K562 (cell line): ENCODE measurements around the gene OCA2. TPM values are rescaled to one million over a fixed set of nuclear protein-coding genes. Genes with fewer than 3 reads are reported as not detected.
A peak's percentile ranks its signal among the peaks of the same experiment; 100 is the strongest.

ENCODE experiments used
- FOSL1 ChIP-seq: fragments of 200-800 bp; sonication (Bioruptor generic); conservative IDR thresholded peaks from 2 replicates; pipeline ENCODE4 v1.6.1; 2016; ENCODE audit warnings: missing genetic modification characterization, missing compliant biosample characterization
- FOXJ3 ChIP-seq: sonication (generic); formaldehyde crosslinking; IDR thresholded peaks from 2 replicates; pipeline ENCODE4 v1.4.0; 2020; ENCODE audit warnings: mild to moderate bottlenecking, missing genetic modification reagents
- JUN ChIP-seq, 2 experiments: sonication (generic) in 1 of 2; formaldehyde crosslinking in 1 of 2; IDR thresholded peaks; 2 replicates each; pipeline versions ENCODE4 v1.6.1 to v1.8.0; 2012 to 2022; ENCODE audit warnings: borderline replicate concordance in 2 of 2, mild to moderate bottlenecking in 2 of 2, improper control_type of control experiment in 1 of 2, low read depth in 1 of 2, low read length in 1 of 2, missing genetic modification reagents in 1 of 2
- JUND ChIP-seq, 2 experiments: IDR thresholded peaks; 2 replicates in 1 of 2; 3 replicates in 1 of 2; pipeline ENCODE4 v1.6.1; 2011; ENCODE audit warnings: borderline replicate concordance in 2 of 2, low read depth in 2 of 2, low read length in 2 of 2, improper control_type of control experiment in 1 of 2, missing biosample characterization in 1 of 2, missing genetic modification characterization in 1 of 2, missing genetic modification reagents in 1 of 2
- KDM1A ChIP-seq, 2 experiments: fragments of 450-650 bp; IDR thresholded peaks; 2 replicates each; pipeline ENCODE4 v1.6.1; 2016; ENCODE audit warnings: mild to moderate bottlenecking in 2 of 2
- LARP7 ChIP-seq: fragments of 450-650 bp; IDR thresholded peaks from 2 replicates; pipeline ENCODE4 v1.6.1; 2016
- MYNN ChIP-seq, 2 experiments: sonication (generic); formaldehyde crosslinking in 1 of 2; IDR thresholded peaks; 2 replicates each; pipeline versions ENCODE4 v1.5.0 to v1.6.1; 2016 to 2020; ENCODE audit warnings: antibody characterized with exemption in 1 of 2, missing genetic modification reagents in 1 of 2
- NR4A1 ChIP-seq, 2 experiments: fragments of 250-450 bp in 1 of 2; fragments of 450-650 bp in 1 of 2; sonication (Bioruptor Pico) in 1 of 2; IDR thresholded peaks; 2 replicates each; pipeline versions ENCODE4 v1.4.0 to v1.6.1; 2016 to 2020; ENCODE audit warnings: mild to moderate bottlenecking in 2 of 2, missing compliant biosample characterization in 1 of 2, missing genetic modification characterization in 1 of 2, moderate library complexity in 1 of 2
- RBM14 ChIP-seq: fragments of 200-400 bp; formaldehyde crosslinking; IDR thresholded peaks from 2 replicates; pipeline ENCODE4 v1.6.1; 2018; ENCODE audit warnings: low read depth, mild to moderate bottlenecking, low read length, moderate library complexity, borderline replicate concordance; ENCODE audit not compliant: insufficient read depth
- RBM17 ChIP-seq: fragments of 200-400 bp; formaldehyde crosslinking; IDR thresholded peaks from 2 replicates; pipeline ENCODE4 v1.6.1; 2017; ENCODE audit warnings: low read depth, mild to moderate bottlenecking, low read length, borderline replicate concordance
- SMAD4 ChIP-seq: fragments of 250-450 bp; sonication (Bioruptor Pico); conservative IDR thresholded peaks from 2 replicates; pipeline ENCODE4 v1.8.0; 2021; ENCODE audit warnings: inconsistent platforms, mild to moderate bottlenecking, moderate library complexity
- SPI1 ChIP-seq: IDR thresholded peaks from 2 replicates; pipeline ENCODE4 v1.6.1; 2011; ENCODE audit warnings: low read depth, low read length, control low read depth, borderline replicate concordance
- TAF1 ChIP-seq: IDR thresholded peaks from 2 replicates; pipeline ENCODE4 v1.6.1; 2011; ENCODE audit warnings: mild to moderate bottlenecking, low read length, moderate library complexity; ENCODE audit not compliant: insufficient read depth, control insufficient read depth, severe bottlenecking; ENCODE audit errors: extremely low read depth
- TCFL5 ChIP-seq: fragments of 250-450 bp; sonication (Bioruptor Pico); conservative IDR thresholded peaks from 2 replicates; pipeline ENCODE4 v1.6.1; 2021; ENCODE audit warnings: mild to moderate bottlenecking, moderate library complexity, matching md5 sums
- U2AF2 ChIP-seq: fragments of 200-400 bp; formaldehyde crosslinking; optimal IDR thresholded peaks from 2 replicates; pipeline ENCODE3; 2017; ENCODE audit warnings: low read depth, mild to moderate bottlenecking, low read length
- ZNF347 ChIP-seq: fragments of 450-650 bp; formaldehyde crosslinking; IDR thresholded peaks from 2 replicates; pipeline ENCODE4 v1.4.0; 2020; ENCODE audit warnings: low read depth, mild to moderate bottlenecking, moderate library complexity
- ZNF41 ChIP-seq: fragments of 250-450 bp; sonication (Bioruptor Pico); conservative IDR thresholded peaks from 2 replicates; pipeline ENCODE4 v1.4.0; 2020; ENCODE audit warnings: mild to moderate bottlenecking
- ZNF830 ChIP-seq: fragments of 250-450 bp; sonication (Bioruptor Pico); IDR thresholded peaks from 2 replicates; pipeline ENCODE4 v1.5.0; 2021; ENCODE audit warnings: mild to moderate bottlenecking
- polyA plus RNA-seq, 8 experiments: library from polyadenylated mRNA; depleted of rRNA in 4 of 8; stranded (reverse) in 5 of 8; unstranded in 3 of 8; fragments of >200 nt; fragmentation: Nextera tagmentation in 2 of 8; fragmentation: Illumina TruSeq in 1 of 8; extraction: Ambion mirVana in 2 of 8; extraction: Trizol in 1 of 8; gene quantifications; 2 replicates each; pipeline versions ENCODE4 v1.2.1 to v1.2.3, GENCODE V29; 2011 to 2014; ENCODE audit warnings: inconsistent platforms in 1 of 8, missing spikeins in 1 of 8
- total RNA-seq, 7 experiments: library from RNA; depleted of rRNA in 6 of 7; stranded (reverse); fragments of >200 nt in 6 of 7; fragmentation: Illumina TruSeq in 2 of 7; extraction: Trizol in 2 of 7; gene quantifications; 2 replicates each; pipeline versions ENCODE4 v1.2.1 to v1.2.3, GENCODE V29; 2011 to 2021; ENCODE audit warnings: low replicate concordance in 1 of 7
- TF ChIP-seq, protein P1 (sequence below): fragments of 250-450 bp; sonication (Bioruptor Pico); IDR thresholded peaks from 2 replicates; pipeline ENCODE4 v1.9.0; 2021; ENCODE audit warnings: mild to moderate bottlenecking
- TF ChIP-seq, protein P2 (sequence below): fragments of 250-450 bp; sonication (Bioruptor Pico); IDR thresholded peaks from 2 replicates; pipeline ENCODE4 v1.8.0; 2022; ENCODE audit warnings: moderate library complexity, mild to moderate bottlenecking, inconsistent platforms
- TF ChIP-seq, protein P3 (sequence below): sonication (generic); formaldehyde crosslinking; IDR thresholded peaks from 2 replicates; pipeline ENCODE4 v1.5.0; 2020; ENCODE audit warnings: missing genetic modification reagents
- TF ChIP-seq, protein P4 (sequence below): sonication (generic); formaldehyde crosslinking; IDR thresholded peaks from 2 replicates; pipeline ENCODE4 v1.8.0; 2022; ENCODE audit warnings: mild to moderate bottlenecking, low read depth, missing genetic modification reagents
- TF ChIP-seq, protein P5 (sequence below): fragments of 450-650 bp; IDR thresholded peaks from 2 replicates; pipeline ENCODE4 v1.6.1; 2016

Gene OCA2
- total and polyA plus RNA-seq, 9 of the 15 experiments (the other 6 are each of a cell fraction or from before 2014, with no cell fraction given): 0.07 to 0.59 (median 0.17) TPM; not detected in 1

DNA sequence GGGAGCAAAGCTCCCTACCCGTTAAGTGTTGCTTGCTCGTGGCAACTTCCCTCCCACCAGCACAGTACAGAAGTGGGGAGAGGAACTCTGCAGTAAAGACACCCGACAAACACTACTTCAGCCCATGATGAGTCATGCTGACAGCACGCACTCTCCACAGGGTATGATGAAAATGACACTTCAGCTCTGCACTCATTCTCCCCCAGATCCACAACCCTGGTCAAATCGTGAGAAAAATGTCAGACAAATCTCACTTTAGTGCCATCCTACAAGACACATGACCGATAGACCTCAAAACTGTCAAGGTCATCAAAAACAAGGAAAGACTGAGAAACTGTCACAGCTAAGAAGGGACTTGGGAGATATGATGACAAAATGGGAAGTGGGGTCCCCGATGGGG, 278.9 kb downstream of the OCA2 start (continued):
- TF ChIP-seq, protein P1, sequence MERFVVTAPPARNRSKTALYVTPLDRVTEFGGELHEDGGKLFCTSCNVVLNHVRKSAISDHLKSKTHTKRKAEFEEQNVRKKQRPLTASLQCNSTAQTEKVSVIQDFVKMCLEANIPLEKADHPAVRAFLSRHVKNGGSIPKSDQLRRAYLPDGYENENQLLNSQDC (CRISPR knock-in tag): no peak
- TF ChIP-seq, protein P2, sequence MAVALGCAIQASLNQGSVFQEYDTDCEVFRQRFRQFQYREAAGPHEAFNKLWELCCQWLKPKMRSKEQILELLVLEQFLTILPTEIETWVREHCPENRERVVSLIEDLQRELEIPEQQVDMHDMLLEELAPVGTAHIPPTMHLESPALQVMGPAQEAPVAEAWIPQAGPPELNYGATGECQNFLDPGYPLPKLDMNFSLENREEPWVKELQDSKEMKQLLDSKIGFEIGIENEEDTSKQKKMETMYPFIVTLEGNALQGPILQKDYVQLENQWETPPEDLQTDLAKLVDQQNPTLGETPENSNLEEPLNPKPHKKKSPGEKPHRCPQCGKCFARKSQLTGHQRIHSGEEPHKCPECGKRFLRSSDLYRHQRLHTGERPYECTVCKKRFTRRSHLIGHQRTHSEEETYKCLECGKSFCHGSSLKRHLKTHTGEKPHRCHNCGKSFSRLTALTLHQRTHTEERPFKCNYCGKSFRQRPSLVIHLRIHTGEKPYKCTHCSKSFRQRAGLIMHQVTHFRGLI (CRISPR knock-in tag): no peak
- TF ChIP-seq LARP7: no peak
- TF ChIP-seq NR4A1 (CRISPR knock-in tag; IDR thresholded peaks at IDR 0.05): no peak
- TF ChIP-seq NR4A1 (tag; IDR thresholded peaks at IDR 0.05): no peak
- no peak for TF ChIP-seq ZNF41 (CRISPR knock-in tag)
- TF ChIP-seq JUN (IDR thresholded peaks at IDR 0.05; ENCODE audit: borderline replicate concordance, low read depth, low read length): peak; percentile 70
- TF ChIP-seq JUN (CRISPR knock-in tag; IDR thresholded peaks at IDR 0.05; ENCODE audit: borderline replicate concordance): no peak
- no peak for TF ChIP-seq SMAD4 (CRISPR knock-in tag)
- TF ChIP-seq, protein P3, sequence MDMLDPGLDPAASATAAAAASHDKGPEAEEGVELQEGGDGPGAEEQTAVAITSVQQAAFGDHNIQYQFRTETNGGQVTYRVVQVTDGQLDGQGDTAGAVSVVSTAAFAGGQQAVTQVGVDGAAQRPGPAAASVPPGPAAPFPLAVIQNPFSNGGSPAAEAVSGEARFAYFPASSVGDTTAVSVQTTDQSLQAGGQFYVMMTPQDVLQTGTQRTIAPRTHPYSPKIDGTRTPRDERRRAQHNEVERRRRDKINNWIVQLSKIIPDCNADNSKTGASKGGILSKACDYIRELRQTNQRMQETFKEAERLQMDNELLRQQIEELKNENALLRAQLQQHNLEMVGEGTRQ: no peak
- TF ChIP-seq TAF1: no peak
- TF ChIP-seq, protein P4, sequence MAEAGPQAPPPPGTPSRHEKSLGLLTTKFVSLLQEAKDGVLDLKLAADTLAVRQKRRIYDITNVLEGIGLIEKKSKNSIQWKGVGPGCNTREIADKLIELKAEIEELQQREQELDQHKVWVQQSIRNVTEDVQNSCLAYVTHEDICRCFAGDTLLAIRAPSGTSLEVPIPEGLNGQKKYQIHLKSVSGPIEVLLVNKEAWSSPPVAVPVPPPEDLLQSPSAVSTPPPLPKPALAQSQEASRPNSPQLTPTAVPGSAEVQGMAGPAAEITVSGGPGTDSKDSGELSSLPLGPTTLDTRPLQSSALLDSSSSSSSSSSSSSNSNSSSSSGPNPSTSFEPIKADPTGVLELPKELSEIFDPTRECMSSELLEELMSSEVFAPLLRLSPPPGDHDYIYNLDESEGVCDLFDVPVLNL (CRISPR knock-in tag): no peak
- TF ChIP-seq ZNF830 (CRISPR knock-in tag): no peak
- TF ChIP-seq MYNN (IDR thresholded peaks at IDR 0.05): no peak
- TF ChIP-seq MYNN (CRISPR knock-in tag; IDR thresholded peaks at IDR 0.05): no peak
- TF ChIP-seq JUND (IDR thresholded peaks at IDR 0.05; ENCODE audit: borderline replicate concordance, low read depth, low read length): peak; percentile 73
- TF ChIP-seq JUND (tag; IDR thresholded peaks at IDR 0.05; ENCODE audit: borderline replicate concordance, low read depth, low read length): peak; percentile 89
- TF ChIP-seq FOSL1 (tag): peak; percentile 77
- TF ChIP-seq ZNF347 (CRISPR knock-in tag): no peak
- TF ChIP-seq U2AF2: no peak
- TF ChIP-seq KDM1A (IDR thresholded peaks at IDR 0.05): no peak
- no peak for TF ChIP-seq FOXJ3 (CRISPR knock-in tag)
- peak; percentile 42; the same call in 1 of the 2 replicates for TF ChIP-seq SPI1
- TF ChIP-seq RBM14: no peak
- TF ChIP-seq, protein P5, sequence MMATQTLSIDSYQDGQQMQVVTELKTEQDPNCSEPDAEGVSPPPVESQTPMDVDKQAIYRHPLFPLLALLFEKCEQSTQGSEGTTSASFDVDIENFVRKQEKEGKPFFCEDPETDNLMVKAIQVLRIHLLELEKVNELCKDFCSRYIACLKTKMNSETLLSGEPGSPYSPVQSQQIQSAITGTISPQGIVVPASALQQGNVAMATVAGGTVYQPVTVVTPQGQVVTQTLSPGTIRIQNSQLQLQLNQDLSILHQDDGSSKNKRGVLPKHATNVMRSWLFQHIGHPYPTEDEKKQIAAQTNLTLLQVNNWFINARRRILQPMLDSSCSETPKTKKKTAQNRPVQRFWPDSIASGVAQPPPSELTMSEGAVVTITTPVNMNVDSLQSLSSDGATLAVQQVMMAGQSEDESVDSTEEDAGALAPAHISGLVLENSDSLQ: peak; percentile 51
- no peak for TF ChIP-seq RBM17
- no peak for TF ChIP-seq TCFL5 (CRISPR knock-in tag)
